NCI-H2107 treated with DMSO at 0.1 percent for 48 hours (cell line): ENCODE data around the gene RHOBTB3.
"Not testable (repeated sequence)": the region's sequence is repeated elsewhere in the genome, so short reads cannot be mapped to it uniquely, and the experiment has no call there.

Experiments used
- DNase-seq: peaks from one replicate; lab custom pipeline; 2025; ENCODE audit not compliant: unreplicated experiment; lab: John Stamatoyannopoulos, UW

RHOBTB3 gene

GRCh38 chr5:95798545-95798944, 67.4 kb downstream of the RHOBTB3 start:
- DNase-seq: no peak

- DNase-seq: no peak
Measured at GRCh38 chr5:95799191-95799835, 68.2 kb downstream of the RHOBTB3 start.

- no peak for DNase-seq
Measured at GRCh38 chr5:95800553-95800952, 69.4 kb downstream of the RHOBTB3 start.

GRCh38 chr5:95801532-95801931, 70.4 kb downstream of the RHOBTB3 start:
- no peak for DNase-seq

- no peak for DNase-seq
Measured at GRCh38 chr5:95801961-95802360, 70.8 kb downstream of the RHOBTB3 start.

GRCh38 chr5:95803271-95804148, 72.4 kb downstream of the RHOBTB3 start:
- no peak for DNase-seq

- DNase-seq: no peak
Measured at GRCh38 chr5:95804736-95805539, 73.8 kb downstream of the RHOBTB3 start.

GRCh38 chr5:95806687-95807086, 75.6 kb downstream of the RHOBTB3 start:
- no peak for DNase-seq

- DNase-seq: no peak
Measured at GRCh38 chr5:95808013-95808685, 77.0 kb downstream of the RHOBTB3 start.

GRCh38 chr5:95808686-95809413, 77.7 kb downstream of the RHOBTB3 start:
- peak; percentile 2 for DNase-seq

GRCh38 chr5:95809414-95809960, 78.4 kb downstream of the RHOBTB3 start:
- no peak for DNase-seq

- DNase-seq: no peak
Measured at GRCh38 chr5:95810305-95811125, 79.4 kb downstream of the RHOBTB3 start.

- not testable (repeated sequence) for DNase-seq
Measured at GRCh38 chr5:95811126-95811423, 79.9 kb downstream of the RHOBTB3 start.

GRCh38 chr5:95811461-95812073, 80.4 kb downstream of the RHOBTB3 start:
- DNase-seq: not testable (repeated sequence)

- no peak for DNase-seq
Measured at GRCh38 chr5:95812074-95812471, 80.9 kb downstream of the RHOBTB3 start.

- DNase-seq: not testable (repeated sequence)
Measured at GRCh38 chr5:95813035-95813434, 81.9 kb downstream of the RHOBTB3 start.

- DNase-seq: no peak
Measured at GRCh38 chr5:95815155-95815729, 84.1 kb downstream of the RHOBTB3 start.

GRCh38 chr5:95816341-95816740, 85.2 kb downstream of the RHOBTB3 start:
- no peak for DNase-seq

- DNase-seq: no peak
Measured at GRCh38 chr5:95816776-95817175, 85.6 kb downstream of the RHOBTB3 start.
